ENCODE data around the gene ACBD4. TPM values are rescaled to one million over a fixed set of nuclear protein-coding genes. Genes with fewer than 3 reads are reported as not detected.

Gene ACBD4
- total and polyA plus RNA-seq, 2 of the 4 experiments (the other 2 are of a cell fraction), result 2.3 to 5.7 TPM

- BruUV-seq (replicated peaks), result no TSS peak
- POLR2A ChIA-PET (ENCODE audit: unreplicated experiment), result no interaction called here
- dilution Hi-C loops (cut with HindIII; ENCODE audit: low sequenced_read_pairs, unreplicated experiment) (no loop called here), in situ Hi-C loops (cut with MboI; ENCODE audit: low sequenced_read_pairs) (no loop called here), intact Hi-C loops (cut with micrococcal nuclease) (no loop called here)
- H2AK5ac ChIP-seq (ENCODE audit: low read depth, low read length), result no peak overlapping the region
- H4K5ac ChIP-seq (ENCODE audit: low read depth, low read length), result no peak overlapping the region
- H3K79me1 ChIP-seq (ENCODE audit: low read depth in 1 of 2, low read length in 2 of 2), result peaks cover 6 to 11% of the 10 kb centered on the region in 2 experiments; a peak in 3 of 4 replicates
- no peaks in the 10 kb centered on the region for H4K20me1 ChIP-seq (ENCODE audit: insufficient read depth, low read length)
- TF ChIP-seq CEBPB (IDR thresholded peaks at IDR 0.05; ENCODE audit: low read depth, low read length), result no peak
- no peak for TF ChIP-seq RCOR1 (IDR thresholded peaks at IDR 0.05; ENCODE audit: insufficient replicate concordance, low read length)
- no peak for TF ChIP-seq RFX5 (IDR thresholded peaks at IDR 0.05; ENCODE audit: low read depth, low read length)
- no peak for TF ChIP-seq BHLHE40 (IDR thresholded peaks at IDR 0.05; ENCODE audit: low read depth, low read length)
- 0 out of 2 replicates have a peak, but pooled peaks cover 3% of the 10 kb centered on the region for H3K9me1 ChIP-seq (ENCODE audit: insufficient read depth, low read length)
- H3K27me3 ChIP-seq (ENCODE audit: control insufficient read depth, insufficient read depth, low read length), result no peaks in the 10 kb centered on the region
- H2BK15ac ChIP-seq (ENCODE audit: low read depth, low read length), result no peak overlapping the region
- H3K27ac ChIP-seq (ENCODE audit: insufficient read depth, low read length), result no peak overlapping the region
- H2AFZ ChIP-seq (replicated peaks; ENCODE audit: low read length, poor library complexity), result no peak overlapping the region
- no peak overlapping the region for H2BK5ac ChIP-seq (ENCODE audit: low read depth, low read length, poor library complexity, severe bottlenecking)
- no peak overlapping the region for H3K23ac ChIP-seq (ENCODE audit: low read depth, low read length)
- H3K4me3 ChIP-seq (ENCODE audit: insufficient read depth, low read depth, low read length), result no peak overlapping the region
- no peak overlapping the region for H3K4me2 ChIP-seq (ENCODE audit: low read depth, low read length)
- H3K14ac ChIP-seq (replicated peaks; ENCODE audit: low read depth, low read length), result no peak overlapping the region
- H4K8ac ChIP-seq (ENCODE audit: low read depth in 2 of 2, low read length in 2 of 2), result no peak overlapping the region
- DNase-seq, result no peak
- CTCF ChIA-PET, result interaction anchor here (1.5 kb wide), 1 partner anchor 18 kb away, joined by 7 read pairs; the partner anchor contains the start of gene ACBD4
- no peak for ATAC-seq (ENCODE audit: low read depth)
- H2BK120ac ChIP-seq (ENCODE audit: low read depth, low read length), result no peak overlapping the region
- no peak overlapping the region for H3K18ac ChIP-seq (ENCODE audit: low read depth, low read length)
- peaks cover 8% of the 10 kb centered on the region; the same call in 1 of the 2 replicates for H3K4me1 ChIP-seq (ENCODE audit: control insufficient read depth, insufficient read depth, low read length)
- no peak overlapping the region for H3K9ac ChIP-seq (ENCODE audit: low read depth, low read length)
- H2BK20ac ChIP-seq (ENCODE audit: low read depth, low read length), result no peak overlapping the region
- WGBS, 2 experiments (ENCODE audit: extremely low coverage in 2 of 2, insufficient read length in 1 of 2), result no CpG with 5 or more reads among the region's 4 CpGs
- no peak overlapping the region for H3K56ac ChIP-seq (ENCODE audit: extremely low read depth, insufficient read depth, low read length)
- no peak overlapping the region for H3K4ac ChIP-seq (ENCODE audit: low read depth, low read length)
- no peak overlapping the region for H4K91ac ChIP-seq (ENCODE audit: insufficient read depth, low read depth, low read length)
- no peak overlapping the region for H2AK9ac ChIP-seq (replicated peaks; ENCODE audit: low read depth, low read length, poor library complexity)
- H3K36me3 ChIP-seq (ENCODE audit: control insufficient read depth, insufficient read depth, low read length), result peaks cover 40% of the 10 kb centered on the region
- H3K9me3 ChIP-seq (ENCODE audit: control insufficient read depth, insufficient read depth, low read length), result no peaks in the 10 kb centered on the region
These were observed 18.2 kb upstream of the ACBD4 start for GRCh38 chr17:45117334-45117733.

Measured in IMR-90 (cell line).